ENCODE data around the gene SYNJ2.

Gene SYNJ2

GRCh38 chr6:157982563-157983405 lies 1.1 kb downstream of the SYNJ2 start:
- Histone ChIP-seq H3K27me3 (ENCODE audit: control insufficient read depth, insufficient read depth, low read length) (no peaks in the 10 kb centered on the region), H3K36me3 (ENCODE audit: control insufficient read depth, insufficient read depth, low read length) (no peaks in the 10 kb centered on the region), H3K9me3 (ENCODE audit: control insufficient read depth, insufficient read depth, low read length) (no peaks in the 10 kb centered on the region), H3K4me3 (ENCODE audit: low read length) (peak overlapping the region; percentile 91; the same call in 1 of the 2 replicates), H3K27ac (ENCODE audit: low read length) (no peak overlapping the region), H3K4me1 (ENCODE audit: control insufficient read depth, insufficient read depth, low read length) (no peaks in the 10 kb centered on the region; the same call in 1 of the 2 replicates)
- no peak for DNase-seq (ENCODE audit: low read depth, low spot score)
- whole genome bisulfite sequencing (ENCODE audit: insufficient coverage, insufficient read length), result no CpG with 5 or more reads among the region's 17 CpGs

GRCh38 chr6:157983406-157984119 lies 1.9 kb downstream of the SYNJ2 start:
- Histone ChIP-seq H3K9me3 (ENCODE audit: control insufficient read depth, insufficient read depth, low read length) (no peaks in the 10 kb centered on the region), H3K36me3 (ENCODE audit: control insufficient read depth, insufficient read depth, low read length) (no peaks in the 10 kb centered on the region), H3K27ac (ENCODE audit: low read length) (no peak overlapping the region), H3K4me1 (ENCODE audit: control insufficient read depth, insufficient read depth, low read length) (no peaks in the 10 kb centered on the region; the same call in 1 of the 2 replicates), H3K4me3 (ENCODE audit: low read length) (no peak overlapping the region), H3K27me3 (ENCODE audit: control insufficient read depth, insufficient read depth, low read length) (no peaks in the 10 kb centered on the region)
- no CpG with 5 or more reads among the region's 9 CpGs for WGBS (ENCODE audit: insufficient coverage, insufficient read length)
- DNase-seq (ENCODE audit: low read depth, low spot score), result no peak

- H3K4me1 ChIP-seq (ENCODE audit: control insufficient read depth, insufficient read depth, low read length), result no peaks in the 10 kb centered on the region; the same call in 1 of the 2 replicates
- no CpG with 5 or more reads among the region's 4 CpGs for WGBS (ENCODE audit: insufficient coverage, insufficient read length)
- H3K36me3 ChIP-seq (ENCODE audit: control insufficient read depth, insufficient read depth, low read length), result no peaks in the 10 kb centered on the region
- H3K4me3 ChIP-seq (ENCODE audit: low read length), result no peak overlapping the region
- no peaks in the 10 kb centered on the region for H3K9me3 ChIP-seq (ENCODE audit: control insufficient read depth, insufficient read depth, low read length)
- no peak for DNase-seq (ENCODE audit: low read depth, low spot score)
- H3K27ac ChIP-seq (ENCODE audit: low read length), result no peak overlapping the region
- no peaks in the 10 kb centered on the region for H3K27me3 ChIP-seq (ENCODE audit: control insufficient read depth, insufficient read depth, low read length)
Observed at GRCh38 chr6:157984128-157984527, 2.5 kb downstream of the SYNJ2 start.

GRCh38 chr6:157984686-157985225 lies 3.1 kb downstream of the SYNJ2 start:
- Histone ChIP-seq H3K9me3 (ENCODE audit: control insufficient read depth, insufficient read depth, low read length) (no peaks in the 10 kb centered on the region), H3K27me3 (ENCODE audit: control insufficient read depth, insufficient read depth, low read length) (no peaks in the 10 kb centered on the region), H3K4me3 (ENCODE audit: low read length) (no peak overlapping the region), H3K36me3 (ENCODE audit: control insufficient read depth, insufficient read depth, low read length) (no peaks in the 10 kb centered on the region), H3K27ac (ENCODE audit: low read length) (no peak overlapping the region), H3K4me1 (ENCODE audit: control insufficient read depth, insufficient read depth, low read length) (peaks cover under 1% of the 10 kb centered on the region)
- WGBS (ENCODE audit: insufficient coverage, insufficient read length), result no CpG with 5 or more reads among the region's 14 CpGs
- DNase-seq (ENCODE audit: low read depth, low spot score), result no peak

GRCh38 chr6:157985378-157986155 lies 3.9 kb downstream of the SYNJ2 start:
- Histone ChIP-seq H3K4me1 (ENCODE audit: control insufficient read depth, insufficient read depth, low read length) (peaks cover 5% of the 10 kb centered on the region), H3K27me3 (ENCODE audit: control insufficient read depth, insufficient read depth, low read length) (no peaks in the 10 kb centered on the region), H3K4me3 (ENCODE audit: low read length) (no peak overlapping the region), H3K27ac (ENCODE audit: low read length) (no peak overlapping the region), H3K9me3 (ENCODE audit: control insufficient read depth, insufficient read depth, low read length) (no peaks in the 10 kb centered on the region), H3K36me3 (ENCODE audit: control insufficient read depth, insufficient read depth, low read length) (no peaks in the 10 kb centered on the region)
- no peak for DNase-seq (ENCODE audit: low read depth, low spot score)
- WGBS (ENCODE audit: insufficient coverage, insufficient read length), result no CpG with 5 or more reads among the region's 13 CpGs

GRCh38 chr6:157987788-157988699 lies 6.4 kb downstream of the SYNJ2 start:
- DNase-seq (ENCODE audit: low read depth, low spot score), result no peak
- Histone ChIP-seq H3K9me3 (ENCODE audit: control insufficient read depth, insufficient read depth, low read length) (no peaks in the 10 kb centered on the region), H3K36me3 (ENCODE audit: control insufficient read depth, insufficient read depth, low read length) (no peaks in the 10 kb centered on the region), H3K27ac (ENCODE audit: low read length) (no peak overlapping the region), H3K4me3 (ENCODE audit: low read length) (no peak overlapping the region), H3K4me1 (ENCODE audit: control insufficient read depth, insufficient read depth, low read length) (peaks cover 5% of the 10 kb centered on the region), H3K27me3 (ENCODE audit: control insufficient read depth, insufficient read depth, low read length) (no peaks in the 10 kb centered on the region)
- no CpG with 5 or more reads among the region's 20 CpGs for WGBS (ENCODE audit: insufficient coverage, insufficient read length)

GRCh38 chr6:157988700-157989063 lies 7.0 kb downstream of the SYNJ2 start:
- no CpG with 5 or more reads among the region's 8 CpGs for WGBS (ENCODE audit: insufficient coverage, insufficient read length)
- no peaks in the 10 kb centered on the region for H3K36me3 ChIP-seq (ENCODE audit: control insufficient read depth, insufficient read depth, low read length)
- H3K27ac ChIP-seq (ENCODE audit: low read length), result no peak overlapping the region
- no peaks in the 10 kb centered on the region for H3K9me3 ChIP-seq (ENCODE audit: control insufficient read depth, insufficient read depth, low read length)
- no peaks in the 10 kb centered on the region for H3K27me3 ChIP-seq (ENCODE audit: control insufficient read depth, insufficient read depth, low read length)
- H3K4me3 ChIP-seq (ENCODE audit: low read length), result no peak overlapping the region
- peaks cover 5% of the 10 kb centered on the region for H3K4me1 ChIP-seq (ENCODE audit: control insufficient read depth, insufficient read depth, low read length)
- no peak for DNase-seq (ENCODE audit: low read depth, low spot score)

- no peak overlapping the region for H3K27ac ChIP-seq (ENCODE audit: low read length)
Observed at GRCh38 chr6:157989541-157990289, 8.1 kb downstream of the SYNJ2 start.

More at GRCh38 chr6:157989541-157990289, 8.1 kb downstream of the SYNJ2 start:
- no peak overlapping the region for H3K4me3 ChIP-seq (ENCODE audit: low read length)
- H3K27me3 ChIP-seq (ENCODE audit: control insufficient read depth, insufficient read depth, low read length), result no peaks in the 10 kb centered on the region
- H3K4me1 ChIP-seq (ENCODE audit: control insufficient read depth, insufficient read depth, low read length), result peaks cover 5% of the 10 kb centered on the region
- DNase-seq (ENCODE audit: low read depth, low spot score), result no peak
- no peaks in the 10 kb centered on the region for H3K9me3 ChIP-seq (ENCODE audit: control insufficient read depth, insufficient read depth, low read length)
- H3K36me3 ChIP-seq (ENCODE audit: control insufficient read depth, insufficient read depth, low read length), result no peaks in the 10 kb centered on the region
- WGBS (ENCODE audit: insufficient coverage, insufficient read length), result no CpG with 5 or more reads among the region's 22 CpGs

Data from iPS DF 6.9 (cell line).